ENCODE measurements around the gene SLC16A3. TPM values are rescaled to one million over a fixed set of nuclear protein-coding genes. Genes with fewer than 3 reads are reported as not detected.

SLC16A3 gene
- total and polyA plus RNA-seq, 12 donors = 2.7 to 58.6 (median 32.7) TPM

GRCh38 chr17:82262344-82262743, 33.5 kb downstream of the SLC16A3 start:
- TF ChIP-seq, protein P1, sequence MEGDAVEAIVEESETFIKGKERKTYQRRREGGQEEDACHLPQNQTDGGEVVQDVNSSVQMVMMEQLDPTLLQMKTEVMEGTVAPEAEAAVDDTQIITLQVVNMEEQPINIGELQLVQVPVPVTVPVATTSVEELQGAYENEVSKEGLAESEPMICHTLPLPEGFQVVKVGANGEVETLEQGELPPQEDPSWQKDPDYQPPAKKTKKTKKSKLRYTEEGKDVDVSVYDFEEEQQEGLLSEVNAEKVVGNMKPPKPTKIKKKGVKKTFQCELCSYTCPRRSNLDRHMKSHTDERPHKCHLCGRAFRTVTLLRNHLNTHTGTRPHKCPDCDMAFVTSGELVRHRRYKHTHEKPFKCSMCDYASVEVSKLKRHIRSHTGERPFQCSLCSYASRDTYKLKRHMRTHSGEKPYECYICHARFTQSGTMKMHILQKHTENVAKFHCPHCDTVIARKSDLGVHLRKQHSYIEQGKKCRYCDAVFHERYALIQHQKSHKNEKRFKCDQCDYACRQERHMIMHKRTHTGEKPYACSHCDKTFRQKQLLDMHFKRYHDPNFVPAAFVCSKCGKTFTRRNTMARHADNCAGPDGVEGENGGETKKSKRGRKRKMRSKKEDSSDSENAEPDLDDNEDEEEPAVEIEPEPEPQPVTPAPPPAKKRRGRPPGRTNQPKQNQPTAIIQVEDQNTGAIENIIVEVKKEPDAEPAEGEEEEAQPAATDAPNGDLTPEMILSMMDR (IDR thresholded peaks at IDR 0.05) = no peak
- no peak for TF ChIP-seq POLR2A (IDR thresholded peaks at IDR 0.05)
- H3K36me3 ChIP-seq (replicated peaks in 1 of 2) = peaks cover 0 to 85% of the 10 kb centered on the region in 2 donors
- no peaks in the 10 kb centered on the region for H3K27me3 ChIP-seq
- no peak overlapping the region for H3K4me3 ChIP-seq
- intact Hi-C loops (cut with DNase I) = no loop called here
- no peak for DNase-seq
- WGBS, 4 donors = 66 to 71% (median 66%) methylated on average over 4 of the region's 4 CpGs; no CpG with 5 or more reads in 1 of the 4 donors
- H3K9me3 ChIP-seq (replicated peaks in 1 of 3) = no peaks in the 10 kb centered on the region
- peaks cover 17 to 19% of the 10 kb centered on the region in 2 donors for H3K4me1 ChIP-seq (replicated peaks in 1 of 2)
- no peak overlapping the region for H3K27ac ChIP-seq

DNA sequence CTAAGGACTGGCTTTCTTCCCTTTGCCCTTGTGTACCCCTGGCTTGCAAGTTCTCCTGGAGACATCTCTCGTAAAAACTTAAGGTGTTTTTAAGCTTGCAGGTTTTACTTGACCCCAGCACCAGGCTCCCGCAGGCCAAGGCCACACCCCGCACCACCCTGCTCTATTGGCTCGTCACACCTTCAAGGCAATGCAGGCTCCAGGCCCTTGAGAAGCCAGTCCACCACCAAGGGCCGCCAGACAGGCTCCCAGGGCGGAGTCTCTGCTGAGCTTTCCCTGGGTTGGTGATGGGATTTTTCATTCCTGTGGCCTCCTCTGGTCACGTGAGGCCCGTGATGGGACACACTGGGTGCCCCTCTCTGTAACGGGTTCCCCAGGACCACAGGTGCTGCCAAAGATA, 34.8 kb downstream of the SLC16A3 start:
- H3K4me3 ChIP-seq = no peak overlapping the region
- WGBS, 4 donors = 62 to 71% (median 63%) methylated on average over 9 of the region's 9 CpGs
- intact Hi-C loops (cut with DNase I) = no loop called here
- TF ChIP-seq, protein P1 (IDR thresholded peaks at IDR 0.05) = no peak
- no peak for TF ChIP-seq POLR2A (IDR thresholded peaks at IDR 0.05)
- H3K27me3 ChIP-seq = no peaks in the 10 kb centered on the region
- no peak overlapping the region for H3K27ac ChIP-seq
- no peaks in the 10 kb centered on the region for H3K9me3 ChIP-seq (replicated peaks in 1 of 3)
- DNase-seq = no peak
- peaks cover 0 to 72% of the 10 kb centered on the region in 2 donors for H3K36me3 ChIP-seq (replicated peaks in 1 of 2)
- H3K4me1 ChIP-seq (replicated peaks in 1 of 2) = peaks cover 27 to 32% of the 10 kb centered on the region in 2 donors

DNA sequence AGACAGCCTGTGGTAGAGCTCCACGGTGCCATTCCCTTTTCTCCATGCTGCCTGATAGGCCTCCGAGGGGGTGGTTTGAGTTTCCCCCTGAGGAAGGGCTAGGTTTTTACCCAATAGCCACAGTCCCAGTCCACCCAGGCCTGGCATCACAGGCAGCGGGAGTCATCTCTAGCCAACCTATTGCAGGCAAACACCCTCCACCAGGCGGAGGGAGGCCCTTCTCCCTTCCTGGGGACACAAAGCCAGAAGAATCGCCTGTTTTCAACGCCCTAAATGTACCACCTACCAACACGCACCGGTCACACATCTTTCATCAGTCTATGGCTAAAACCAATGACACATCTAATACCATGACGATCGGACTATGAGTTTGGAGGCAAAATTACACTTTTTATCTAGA, 37.3 kb downstream of the SLC16A3 start:
- WGBS, 4 donors = 78 to 81% (median 80%) methylated on average over 10 of the region's 10 CpGs
- Histone ChIP-seq H3K4me3 (no peak overlapping the region), H3K9me3 (replicated peaks in 1 of 3) (no peaks in the 10 kb centered on the region), H3K36me3 (replicated peaks in 1 of 2) (peaks cover 0 to 63% of the 10 kb centered on the region in 2 donors), H3K4me1 (replicated peaks in 1 of 2) (peaks cover 40 to 57% of the 10 kb centered on the region in 2 donors), H3K27me3 (no peaks in the 10 kb centered on the region), H3K27ac (peak overlapping the region; percentile 87 to 99 (median 97))
- TF ChIP-seq, protein P1 (IDR thresholded peaks at IDR 0.05) = no peak
- TF ChIP-seq POLR2A (IDR thresholded peaks at IDR 0.05) = no peak
- DNase-seq = no peak
- intact Hi-C loops (cut with DNase I) = no loop called here

GRCh38 chr17:82267575-82268379, 38.9 kb downstream of the SLC16A3 start:
- DNase-seq = peak; percentile 93 to 99 (median 98)
- H3K4me1 ChIP-seq (replicated peaks in 1 of 2) = peaks cover 53 to 71% of the 10 kb centered on the region in 2 donors
- peak overlapping the region; percentile 87 to 99 (median 97) for H3K27ac ChIP-seq
- 6 to 28% (median 19%) methylated on average over 10 to 21 of the region's 21 CpGs for WGBS, 4 donors
- intact Hi-C loops (cut with DNase I) = no loop called here
- no peak overlapping the region for H3K4me3 ChIP-seq
- TF ChIP-seq, protein P1 (IDR thresholded peaks at IDR 0.05) = no peak
- peak in 1 of 2 donors; percentile 59 for TF ChIP-seq POLR2A (IDR thresholded peaks at IDR 0.05)
- no peaks in the 10 kb centered on the region for H3K27me3 ChIP-seq
- peaks cover 0 to 56% of the 10 kb centered on the region in 2 donors for H3K36me3 ChIP-seq (replicated peaks in 1 of 2)
- no peaks in the 10 kb centered on the region for H3K9me3 ChIP-seq (replicated peaks in 1 of 3)

All from adrenal gland (tissue), 12 donors.